HCT116 (cell line): ENCODE data around the gene PLD3. TPM values are rescaled to one million over a fixed set of nuclear protein-coding genes. Genes with fewer than 3 reads are reported as not detected.

Experiments
- ATAC-seq: fragments of 200-7000 bp; cut with Tn5 transposase; 2 replicates; pipeline ENCODE4 v1.9.1; 2020; ENCODE audit warnings: mild to moderate bottlenecking, moderate library complexity
- BruUV-seq: library from RNA; stranded (reverse); fragments of 400-500 nt; replicated peaks from 2 replicates; lab custom pipeline; 2021; lab: Mats Ljungman, UMichigan
- CTCF ChIA-PET: fragments of 300-600 bp; sonication (Branson Sonifier 250); formaldehyde crosslinking; loops from one replicate; lab custom pipeline; 2021; ENCODE audit warnings: antibody characterized with exemption; lab: Charles Lee
- POLR2A ChIA-PET: fragments of 300-600, 350-600 bp; sonication (Branson Sonifier 250); formaldehyde crosslinking; loops from one replicate; lab custom pipeline; 2021; ENCODE audit warnings: antibody characterized with exemption; lab: Charles Lee
- RAD21 ChIA-PET, 2 experiments: fragments of 300-600 bp; sonication (Branson Sonifier 250); formaldehyde crosslinking; loops; one replicate each; lab custom pipeline; 2023; ENCODE audit warnings: low total read pairs in 2 of 2; ENCODE audit not compliant: uncharacterized antibody in 2 of 2, unreplicated experiment in 2 of 2, low non-redundant PET in 1 of 2; lab: Charles Lee
- DNase-seq: peaks from one replicate; pipeline ENCODE4 v3.0.0-alpha.2; 2010; ENCODE audit warnings: low read depth, low spot score
- H2AFZ ChIP-seq: fragments of 200-600 bp; shearing (Covaris generic), sonication (generic); 2 replicates; pipeline ENCODE4 v1.6.1; 2017; ENCODE audit warnings: low read depth, mixed run types, mixed read lengths, antibody characterized with exemption, low read length; ENCODE audit not compliant: poor library complexity, severe bottlenecking
- H3K27ac ChIP-seq: 2 replicates; pipeline ENCODE4 v1.5.1; 2012; ENCODE audit warnings: low read depth, low read length
- H3K27me3 ChIP-seq: fragments of 200-600 bp; sonication (generic); 2 replicates; pipeline ENCODE4 v1.6.1; 2016; ENCODE audit warnings: mixed run types, low read length, mixed read lengths; ENCODE audit not compliant: insufficient read depth
- H3K36me3 ChIP-seq, 2 experiments: fragments of 200-500 bp in 1 of 2; fragments of 200-600 bp in 1 of 2; sonication (Bioruptor generic) in 1 of 2; sonication (generic) in 1 of 2; 2 replicates each; pipeline versions ENCODE4 v1.5.1 to v1.6.1; 2014 to 2016; ENCODE audit warnings: low read length in 2 of 2, inconsistent platforms in 1 of 2, mixed read lengths in 1 of 2, mixed run types in 1 of 2; ENCODE audit not compliant: insufficient read depth in 2 of 2, control insufficient read depth in 1 of 2
- H3K4me1 ChIP-seq, 2 experiments: fragments of 200-600 bp in 1 of 2; sonication (generic) in 1 of 2; 2 replicates each; pipeline versions ENCODE4 v1.5.1 to v1.6.1; 2012 to 2017; ENCODE audit warnings: low read length in 2 of 2, inconsistent platforms in 1 of 2, mild to moderate bottlenecking in 1 of 2, mixed read lengths in 1 of 2, mixed run types in 1 of 2, moderate library complexity in 1 of 2; ENCODE audit not compliant: insufficient read depth in 2 of 2, control insufficient read depth in 1 of 2
- H3K4me2 ChIP-seq: fragments of 200-600 bp; sonication (generic); 2 replicates; pipeline ENCODE4 v1.6.1; 2017; ENCODE audit warnings: mixed run types, low read length, mixed read lengths
- H3K4me3 ChIP-seq, 2 experiments: fragments of 200-600 bp in 1 of 2; sonication (generic) in 1 of 2; replicated peaks in 1 of 2; 2 replicates each; pipeline ENCODE4 v1.5.1; 2011 to 2016; ENCODE audit warnings: low read length in 2 of 2, control low read depth in 1 of 2, low read depth in 1 of 2, mild to moderate bottlenecking in 1 of 2, mixed read lengths in 1 of 2, mixed run types in 1 of 2
- H3K79me2 ChIP-seq: fragments of 200-600 bp; sonication (generic); 2 replicates; pipeline ENCODE4 v1.6.1; 2017; ENCODE audit warnings: mild to moderate bottlenecking, mixed run types, low read length, moderate library complexity, mixed read lengths; ENCODE audit not compliant: insufficient read depth
- H3K9ac ChIP-seq: fragments of 200-600 bp; sonication (generic); 2 replicates; pipeline ENCODE4 v1.6.1; 2016; ENCODE audit warnings: low read length, mixed read lengths
- H3K9me2 ChIP-seq: fragments of 200-600 bp; sonication (generic), shearing (Covaris generic); 2 replicates; pipeline ENCODE4 v1.6.1; 2017; ENCODE audit warnings: mixed run types, mild to moderate bottlenecking, moderate library complexity; ENCODE audit not compliant: insufficient read depth
- H3K9me3 ChIP-seq, 2 experiments: fragments of 200-500 bp in 1 of 2; fragments of 200-600 bp in 1 of 2; sonication (Bioruptor generic) in 1 of 2; sonication (generic) in 1 of 2; 2 replicates each; pipeline ENCODE4 v1.6.1; 2014 to 2017; ENCODE audit warnings: low read length in 2 of 2, mixed read lengths in 2 of 2, inconsistent platforms in 1 of 2, low read depth in 1 of 2, mild to moderate bottlenecking in 1 of 2, mixed run types in 1 of 2, moderate library complexity in 1 of 2; ENCODE audit not compliant: control insufficient read depth in 1 of 2, insufficient read depth in 1 of 2
- H4K20me1 ChIP-seq: fragments of 200-600 bp; sonication (generic), shearing (Covaris generic); 2 replicates; pipeline ENCODE4 v1.6.1; 2017; ENCODE audit warnings: mixed run types, mild to moderate bottlenecking, moderate library complexity; ENCODE audit not compliant: insufficient read depth
- ATF3 ChIP-seq: IDR thresholded peaks from 2 replicates; pipeline ENCODE4 v1.6.1; 2012
- SIN3A ChIP-seq: IDR thresholded peaks from 2 replicates; pipeline ENCODE4 v1.6.1; 2012; ENCODE audit warnings: low read depth
- SP1 ChIP-seq: IDR thresholded peaks from 2 replicates; pipeline ENCODE4 v1.6.1; 2012; ENCODE audit warnings: low read depth
- TCF7L2 ChIP-seq: IDR thresholded peaks from 2 replicates; pipeline ENCODE4 v1.7.0; 2011; ENCODE audit warnings: borderline replicate concordance, inconsistent platforms; ENCODE audit not compliant: insufficient read depth, insufficient read length; ENCODE audit errors: extremely low read depth
- intact Hi-C: fragments of 100-400 bp; cut with micrococcal nuclease; formaldehyde crosslinking; loops from 2 replicates; pipeline ENCODE4 v1.10.0; 2022
- total RNA-seq: library from RNA; stranded (reverse); gene quantifications from one replicate; pipeline ENCODE4 v1.2.1, GENCODE V29; 2021; ENCODE audit not compliant: unreplicated experiment
- TF ChIP-seq, protein P1 (sequence below): IDR thresholded peaks from 2 replicates; pipeline ENCODE4 v1.6.1; 2012; ENCODE audit warnings: low read depth

The PLD3 gene
- total RNA-seq, 1 experiment from 2014 or later, result 123 TPM

DNA sequence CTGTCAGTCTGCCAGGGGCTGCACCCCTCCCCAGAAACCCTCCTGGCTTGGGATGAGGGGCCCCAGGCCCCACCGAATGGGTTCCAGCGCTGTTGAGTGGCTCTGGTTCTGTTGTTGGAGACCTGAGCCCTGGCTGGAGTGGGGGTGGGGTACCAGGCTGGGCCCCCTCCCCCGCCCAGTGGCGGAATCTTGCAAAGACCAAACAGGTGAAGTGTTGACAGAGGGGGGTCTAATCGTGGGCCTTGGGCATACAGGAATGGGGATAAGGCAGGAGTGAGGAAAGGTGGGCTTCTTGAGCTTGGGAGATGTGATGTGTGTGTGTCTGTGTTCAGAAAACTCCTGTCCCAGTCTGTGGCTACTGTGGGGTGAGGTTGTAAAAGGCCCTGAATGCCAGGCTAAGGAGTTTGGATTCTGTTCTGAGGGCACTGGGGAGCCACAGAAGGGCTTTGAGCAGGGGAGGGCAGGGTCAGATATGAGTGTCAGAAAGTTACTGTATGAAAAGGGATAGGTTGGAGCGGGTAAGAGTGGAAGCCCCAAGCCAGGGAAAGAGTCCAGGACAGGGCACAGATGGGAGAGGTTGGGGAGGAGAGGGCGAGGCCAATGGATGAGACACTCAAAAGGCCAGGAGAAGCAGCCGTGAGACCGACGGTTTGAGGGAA, 41.7 kb downstream of the PLD3 start, which contains the start of gene HIPK4:
Gene HIPK4, minus strand, starts transcription at position 98 of the 659 bp plus-strand sequence. CDS start 279 bp downstream, outside the sequence.
- BruUV-seq, result no TSS peak
- Histone ChIP-seq H3K27me3 (no peaks in the 10 kb centered on the region), H2AFZ (no peak within 1 kb of the TSS), H3K9me3 (no peaks in the 10 kb centered on the region), H3K4me3 (no peak within 1 kb of the TSS), H3K4me2 (no peak within 1 kb of the TSS), H3K36me3 (no peaks in the 10 kb centered on the region), H3K9ac (no peak within 1 kb of the TSS), H4K20me1 (no peaks in the 10 kb centered on the region), H3K79me2 (no peaks in the 10 kb centered on the region), H3K27ac (no peak within 1 kb of the TSS), H3K4me1 (peaks cover 15 to 19% of the 10 kb centered on the region in 2 experiments), H3K9me2 (no peaks in the 10 kb centered on the region)
- POLR2A ChIA-PET, result no interaction called here
- intact Hi-C loops, result no loop called here
- no peak for DNase-seq
- TF ChIP-seq TCF7L2, result no peak
- TF ChIP-seq, protein P1, sequence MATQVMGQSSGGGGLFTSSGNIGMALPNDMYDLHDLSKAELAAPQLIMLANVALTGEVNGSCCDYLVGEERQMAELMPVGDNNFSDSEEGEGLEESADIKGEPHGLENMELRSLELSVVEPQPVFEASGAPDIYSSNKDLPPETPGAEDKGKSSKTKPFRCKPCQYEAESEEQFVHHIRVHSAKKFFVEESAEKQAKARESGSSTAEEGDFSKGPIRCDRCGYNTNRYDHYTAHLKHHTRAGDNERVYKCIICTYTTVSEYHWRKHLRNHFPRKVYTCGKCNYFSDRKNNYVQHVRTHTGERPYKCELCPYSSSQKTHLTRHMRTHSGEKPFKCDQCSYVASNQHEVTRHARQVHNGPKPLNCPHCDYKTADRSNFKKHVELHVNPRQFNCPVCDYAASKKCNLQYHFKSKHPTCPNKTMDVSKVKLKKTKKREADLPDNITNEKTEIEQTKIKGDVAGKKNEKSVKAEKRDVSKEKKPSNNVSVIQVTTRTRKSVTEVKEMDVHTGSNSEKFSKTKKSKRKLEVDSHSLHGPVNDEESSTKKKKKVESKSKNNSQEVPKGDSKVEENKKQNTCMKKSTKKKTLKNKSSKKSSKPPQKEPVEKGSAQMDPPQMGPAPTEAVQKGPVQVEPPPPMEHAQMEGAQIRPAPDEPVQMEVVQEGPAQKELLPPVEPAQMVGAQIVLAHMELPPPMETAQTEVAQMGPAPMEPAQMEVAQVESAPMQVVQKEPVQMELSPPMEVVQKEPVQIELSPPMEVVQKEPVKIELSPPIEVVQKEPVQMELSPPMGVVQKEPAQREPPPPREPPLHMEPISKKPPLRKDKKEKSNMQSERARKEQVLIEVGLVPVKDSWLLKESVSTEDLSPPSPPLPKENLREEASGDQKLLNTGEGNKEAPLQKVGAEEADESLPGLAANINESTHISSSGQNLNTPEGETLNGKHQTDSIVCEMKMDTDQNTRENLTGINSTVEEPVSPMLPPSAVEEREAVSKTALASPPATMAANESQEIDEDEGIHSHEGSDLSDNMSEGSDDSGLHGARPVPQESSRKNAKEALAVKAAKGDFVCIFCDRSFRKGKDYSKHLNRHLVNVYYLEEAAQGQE, result no peak
- TF ChIP-seq SIN3A, result no peak
- no peak for TF ChIP-seq SP1
- no peak for TF ChIP-seq ATF3
- CTCF ChIA-PET, result no interaction called here
- RAD21 ChIA-PET, result no interaction called here
- no peak for ATAC-seq
